Neutrophil (primary cell): Measurements from ENCODE around the gene SOS2.

Experiments
- H3K27ac ChIP-seq: fragments of 200-600 bp; sonication (generic); 2 replicates; pipeline ENCODE4 v1.5.1; 2016; ENCODE audit warnings: mild to moderate bottlenecking, moderate library complexity
- H3K27me3 ChIP-seq: fragments of 200-600 bp; sonication (generic); 2 replicates; pipeline ENCODE4 v1.6.0; 2016; ENCODE audit warnings: mild to moderate bottlenecking
- H3K36me3 ChIP-seq: fragments of 200-600 bp; sonication (generic); 2 replicates; pipeline ENCODE4 v1.5.1; 2017
- H3K4me1 ChIP-seq, 2 experiments: fragments of 200-600 bp in 1 of 2; sonication (generic) in 1 of 2; 1 replicate in 1 of 2; 2 replicates in 1 of 2; pipeline versions ENCODE4 v1.5.1 to v1.6.1; 2013 to 2016; ENCODE audit warnings: low read depth in 1 of 2, low read length in 1 of 2, mild to moderate bottlenecking in 1 of 2, moderate library complexity in 1 of 2; ENCODE audit not compliant: control insufficient read depth in 1 of 2, insufficient read depth in 1 of 2
- H3K4me3 ChIP-seq, 2 experiments: fragments of 200-600 bp in 1 of 2; sonication (generic) in 1 of 2; 1 replicate in 1 of 2; 2 replicates in 1 of 2; pipeline ENCODE4 v1.5.1; 2013 to 2016; ENCODE audit warnings: low read depth in 1 of 2, low read length in 1 of 2, mild to moderate bottlenecking in 1 of 2, moderate library complexity in 1 of 2
- H3K9me3 ChIP-seq: fragments of 200-600 bp; sonication (generic); 2 replicates; pipeline ENCODE4 v1.5.1; 2016
- CTCF ChIP-seq: fragments of 200-600 bp; sonication (generic); IDR thresholded peaks from 2 replicates; pipeline ENCODE4 v1.5.1; 2016; ENCODE audit warnings: antibody characterized with exemption

Gene SOS2

GRCh38 chr14:50089208-50089607, 142.2 kb downstream of the SOS2 start:
- Histone ChIP-seq H3K27ac (no peak overlapping the region), H3K27me3 (no peaks in the 10 kb centered on the region), H3K4me3 (no peak overlapping the region), H3K9me3 (no peaks in the 10 kb centered on the region), H3K4me1 (no peaks in the 10 kb centered on the region), H3K36me3 (peaks cover 40% of the 10 kb centered on the region)
- TF ChIP-seq CTCF = no peak

- H3K4me3 ChIP-seq = no peak overlapping the region
- H3K4me1 ChIP-seq = no peaks in the 10 kb centered on the region
- H3K27me3 ChIP-seq = no peaks in the 10 kb centered on the region
- TF ChIP-seq CTCF = no peak
- peaks cover 40% of the 10 kb centered on the region for H3K36me3 ChIP-seq
- no peaks in the 10 kb centered on the region for H3K9me3 ChIP-seq
- no peak overlapping the region for H3K27ac ChIP-seq
Observed at GRCh38 chr14:50088731-50089130, 142.6 kb downstream of the SOS2 start.

DNA sequence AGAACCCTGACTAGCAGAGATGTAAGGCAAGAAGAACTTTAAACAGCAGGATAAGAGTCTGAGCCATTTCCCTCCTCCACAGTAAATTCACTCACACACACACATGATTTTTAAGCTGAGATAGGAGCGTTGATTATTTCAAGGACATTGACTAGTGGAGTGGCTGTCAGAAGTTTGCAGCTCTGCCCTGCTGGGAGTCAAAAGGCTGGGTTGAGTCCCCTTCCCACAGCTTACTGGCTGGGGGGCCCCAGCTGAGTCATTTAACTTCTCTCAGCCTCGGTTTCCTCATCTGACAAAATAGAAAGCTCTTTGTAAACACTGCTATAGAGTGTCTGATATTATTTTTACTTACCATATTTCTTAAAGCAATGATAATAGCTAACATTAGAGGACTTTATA, 143.3 kb downstream of the SOS2 start:
- Histone ChIP-seq H3K4me3 (no peak overlapping the region), H3K27me3 (no peaks in the 10 kb centered on the region), H3K4me1 (no peaks in the 10 kb centered on the region), H3K27ac (no peak overlapping the region), H3K36me3 (peaks cover 40% of the 10 kb centered on the region), H3K9me3 (no peaks in the 10 kb centered on the region)
- no peak for TF ChIP-seq CTCF

GRCh38 chr14:50087341-50088116, 143.8 kb downstream of the SOS2 start:
- Histone ChIP-seq H3K27me3 (no peaks in the 10 kb centered on the region), H3K4me3 (no peak overlapping the region), H3K9me3 (no peaks in the 10 kb centered on the region), H3K27ac (no peak overlapping the region), H3K36me3 (peaks cover 40% of the 10 kb centered on the region), H3K4me1 (no peaks in the 10 kb centered on the region)
- no peak for TF ChIP-seq CTCF

- Histone ChIP-seq H3K27ac (no peak overlapping the region), H3K27me3 (no peaks in the 10 kb centered on the region), H3K4me1 (no peaks in the 10 kb centered on the region), H3K9me3 (no peaks in the 10 kb centered on the region), H3K4me3 (no peak overlapping the region), H3K36me3 (peaks cover 30% of the 10 kb centered on the region)
- TF ChIP-seq CTCF = no peak
Observed at GRCh38 chr14:50086321-50086711, 145.1 kb downstream of the SOS2 start.
